Astrocyte of the hippocampus (primary cell): ENCODE data around the gene FOXR1.
"Not testable (repeated sequence)": the region's sequence is repeated elsewhere in the genome, so short reads cannot be mapped to it uniquely, and the experiment has no call there.

Experiments used
- DNase-seq: peaks from one replicate; pipeline ENCODE4 v3.0.0; 2011; ENCODE audit warnings: low read depth, low spot score

FOXR1 gene

DNA sequence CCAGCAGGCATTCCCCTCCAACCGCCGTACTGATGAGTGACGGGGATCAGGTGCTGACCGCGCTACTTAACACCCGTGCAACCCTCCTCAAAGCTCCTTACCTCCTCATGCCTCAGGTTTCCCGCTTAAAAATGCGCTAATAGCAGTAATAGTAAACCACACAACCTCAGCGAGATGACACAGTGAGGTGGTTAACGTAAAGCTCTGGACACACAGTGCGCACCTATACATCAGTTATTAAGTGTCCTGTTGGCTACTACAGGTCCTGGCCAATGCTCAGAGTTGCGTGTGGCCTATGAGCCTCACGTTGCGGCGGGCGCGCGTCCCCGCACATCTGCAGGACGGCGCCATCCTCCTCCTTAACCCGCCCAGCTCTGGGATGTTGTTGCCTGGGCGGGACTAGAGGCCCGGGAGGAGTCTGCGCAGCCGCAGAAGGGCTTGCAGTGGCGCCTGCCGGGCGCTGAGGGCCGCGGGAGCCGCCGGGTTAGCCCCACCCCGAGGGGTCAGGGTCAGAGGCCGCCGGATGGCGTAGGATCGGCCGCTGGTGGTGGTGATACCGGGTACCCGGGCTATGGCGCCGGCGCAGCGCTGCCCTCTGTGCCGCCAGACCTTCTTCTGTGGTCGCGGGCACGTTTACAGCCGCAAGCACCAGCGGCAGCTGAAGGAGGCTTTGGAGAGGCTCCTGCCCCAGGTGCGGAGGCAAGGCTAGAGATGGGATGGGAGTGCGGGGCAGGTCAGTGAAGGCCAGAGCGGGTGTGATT is 26.2 kb downstream of the FOXR1 start, which contains the start of gene CENATAC:
Gene CENATAC, plus strand, starts transcription at position 512 of the 761 bp plus-strand sequence. Its CDS starts 60 bp downstream, at position 572.
- peak; percentile 94 for DNase-seq

DNA sequence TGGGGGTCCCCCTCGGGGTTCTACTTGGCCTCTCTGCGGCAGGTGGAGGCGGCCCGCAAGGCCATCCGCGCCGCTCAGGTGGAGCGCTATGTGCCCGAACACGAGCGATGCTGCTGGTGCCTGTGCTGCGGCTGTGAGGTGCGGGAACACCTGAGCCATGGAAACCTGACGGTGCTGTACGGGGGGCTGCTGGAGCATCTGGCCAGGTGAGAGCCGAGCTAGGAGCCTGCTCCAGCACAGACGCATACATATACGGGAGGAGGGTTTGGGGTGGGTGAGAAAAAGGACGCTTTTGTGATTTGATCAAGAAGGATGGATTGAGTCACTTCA is 26.8 kb downstream of the FOXR1 start:
- DNase-seq, result peak; percentile 51

GRCh38 chr11:118998822-118999221 is 27.3 kb downstream of the FOXR1 start:
- peak; percentile 94 for DNase-seq

GRCh38 chr11:119000906-119001305 is 29.3 kb downstream of the FOXR1 start:
- no peak for DNase-seq

DNA sequence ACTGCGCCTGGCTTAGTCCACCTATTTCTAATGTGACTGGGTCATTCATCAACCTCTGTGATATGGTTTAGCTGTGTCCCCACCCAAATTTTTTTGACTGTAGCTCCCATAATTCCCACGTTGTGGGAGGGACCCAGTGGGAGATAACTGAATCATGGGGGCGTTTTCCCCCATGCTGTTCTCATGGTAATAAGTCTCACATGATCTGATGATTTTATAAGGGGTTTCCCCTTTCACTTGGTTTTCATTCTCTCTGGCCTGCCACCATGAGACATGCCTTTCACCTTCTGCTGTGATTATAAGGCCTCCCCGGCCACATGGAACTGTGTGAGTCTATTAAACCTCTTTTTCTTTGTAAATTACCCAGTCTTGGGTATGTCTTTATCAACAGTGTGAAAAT is 35.1 kb downstream of the FOXR1 start:
- DNase-seq, result no peak

GRCh38 chr11:119011476-119012053 is 40.0 kb downstream of the FOXR1 start:
- no peak for DNase-seq

DNA sequence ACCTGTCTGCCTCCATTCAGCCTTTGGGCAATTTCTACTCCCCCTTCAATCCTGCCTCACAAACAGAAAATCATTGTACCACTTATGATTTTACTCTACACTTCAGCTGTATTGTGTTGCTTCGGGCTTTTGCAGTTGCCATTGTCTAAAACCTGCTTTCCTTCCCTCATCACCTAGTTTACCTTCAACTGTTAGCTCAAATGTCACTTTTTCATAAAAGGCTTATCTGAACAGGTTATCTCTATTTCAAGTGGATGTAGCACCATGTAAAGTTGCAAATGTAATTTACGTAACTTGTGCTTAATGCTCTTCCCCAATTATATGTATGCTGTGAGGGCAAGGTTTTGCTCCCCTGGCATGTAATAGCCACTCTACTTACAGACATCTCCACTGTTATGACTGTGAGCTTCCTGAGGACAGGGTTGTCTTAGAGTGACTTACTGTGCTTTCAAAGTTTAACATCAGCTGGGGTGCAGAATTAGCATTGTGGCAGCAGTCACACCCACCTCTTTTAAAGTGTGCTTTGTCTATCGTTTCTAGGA is 41.1 kb downstream of the FOXR1 start:
- DNase-seq, result no peak

- DNase-seq, result no peak
Measured at GRCh38 chr11:119014209-119014924, 42.8 kb downstream of the FOXR1 start.

- no peak for DNase-seq
Measured at GRCh38 chr11:119015054-119015611, 43.6 kb downstream of the FOXR1 start.

- no peak for DNase-seq
Measured at GRCh38 chr11:119016216-119017009, 44.9 kb downstream of the FOXR1 start.

GRCh38 chr11:119017377-119017776 is 45.8 kb downstream of the FOXR1 start:
- not testable (repeated sequence) for DNase-seq

DNA sequence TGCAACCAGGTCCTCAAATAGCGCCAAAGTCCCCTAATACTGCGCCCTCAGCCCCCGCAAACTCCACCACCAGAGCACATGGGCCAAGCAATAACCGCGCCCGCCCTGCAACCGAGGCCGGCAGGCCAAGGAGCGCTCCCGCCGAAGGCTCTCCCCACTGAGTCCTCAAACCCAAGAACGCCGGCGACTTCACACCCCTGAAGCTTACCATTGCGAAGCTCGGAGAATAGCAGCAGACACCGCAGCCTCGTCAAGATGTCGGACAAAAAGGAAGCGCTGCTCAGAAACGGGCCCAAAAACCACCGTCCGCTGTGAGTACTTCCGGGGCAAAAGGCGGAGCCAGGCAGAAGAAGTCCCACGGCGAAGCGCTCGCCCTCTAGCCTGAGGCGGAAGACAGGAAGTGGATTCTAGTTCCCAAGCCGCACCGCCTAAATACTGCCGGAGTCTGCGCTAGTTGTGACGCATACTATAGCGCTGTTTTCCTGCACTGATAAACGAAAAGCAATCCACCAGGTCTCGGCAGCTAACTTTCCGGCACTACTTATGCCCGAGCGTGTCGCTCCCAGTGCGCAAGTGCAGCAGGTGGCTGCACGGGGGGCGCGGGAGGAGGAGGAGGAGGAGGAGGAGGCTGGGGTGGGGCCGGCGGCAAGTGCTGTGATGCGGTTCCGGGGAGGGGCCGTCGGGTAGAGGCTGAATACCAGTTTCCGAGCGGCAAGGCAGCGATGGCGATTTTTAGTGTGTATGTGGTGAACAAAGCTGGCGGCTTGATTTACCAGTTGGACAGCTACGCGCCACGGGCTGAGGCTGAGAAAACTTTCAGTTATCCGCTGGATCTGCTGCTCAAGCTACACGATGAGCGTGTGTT is 46.7 kb downstream of the FOXR1 start, which contains the start of the genes RPS25 and TRAPPC4:
Gene RPS25, minus strand, starts transcription at position 270 of the 865 bp plus-strand sequence. Its CDS starts 59 bp downstream, at position 211.
Gene TRAPPC4, plus strand, starts transcription at position 693 of the 865 bp plus-strand sequence. Its CDS starts 30 bp downstream, at position 723.
- DNase-seq, result peak; percentile 97

DNA sequence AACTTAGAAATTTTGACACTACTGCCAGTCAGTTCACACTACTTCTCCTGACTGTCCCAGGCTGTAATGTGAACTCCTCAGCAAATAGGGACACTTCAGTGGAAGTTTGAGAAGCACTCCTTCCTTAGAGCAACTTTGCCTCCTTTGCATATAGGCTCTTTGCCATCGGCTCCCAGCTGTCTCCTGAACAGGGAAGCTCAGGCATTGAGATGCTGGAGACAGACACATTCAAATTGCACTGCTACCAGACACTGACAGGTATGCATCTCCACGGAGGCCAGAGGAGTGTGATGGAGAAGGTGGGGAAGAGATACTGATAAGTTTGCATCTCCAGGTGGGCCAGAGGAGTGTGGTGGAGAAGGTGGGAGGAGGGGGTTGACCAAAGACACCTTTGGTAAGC is 48.4 kb downstream of the FOXR1 start:
- no peak for DNase-seq

DNA sequence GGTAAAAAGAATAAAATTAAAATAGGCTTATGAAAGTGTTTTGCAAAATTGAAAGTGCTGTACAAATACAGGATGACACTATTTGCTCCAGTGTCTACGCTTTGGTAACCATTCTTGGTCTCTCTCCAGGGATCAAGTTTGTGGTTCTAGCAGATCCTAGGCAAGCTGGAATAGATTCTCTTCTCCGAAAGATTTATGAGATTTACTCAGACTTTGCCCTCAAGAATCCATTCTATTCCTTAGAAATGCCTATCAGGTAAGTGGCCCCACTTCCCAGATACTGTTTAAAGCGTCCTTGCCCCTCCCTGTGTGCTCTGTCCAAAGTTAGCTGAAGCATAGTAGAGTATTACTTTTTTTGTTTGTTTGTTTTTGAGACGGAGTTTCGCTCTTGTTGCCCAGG is 50.1 kb downstream of the FOXR1 start:
- no peak for DNase-seq

GRCh38 chr11:119023741-119024140 is 52.2 kb downstream of the FOXR1 start:
- no peak for DNase-seq

DNA sequence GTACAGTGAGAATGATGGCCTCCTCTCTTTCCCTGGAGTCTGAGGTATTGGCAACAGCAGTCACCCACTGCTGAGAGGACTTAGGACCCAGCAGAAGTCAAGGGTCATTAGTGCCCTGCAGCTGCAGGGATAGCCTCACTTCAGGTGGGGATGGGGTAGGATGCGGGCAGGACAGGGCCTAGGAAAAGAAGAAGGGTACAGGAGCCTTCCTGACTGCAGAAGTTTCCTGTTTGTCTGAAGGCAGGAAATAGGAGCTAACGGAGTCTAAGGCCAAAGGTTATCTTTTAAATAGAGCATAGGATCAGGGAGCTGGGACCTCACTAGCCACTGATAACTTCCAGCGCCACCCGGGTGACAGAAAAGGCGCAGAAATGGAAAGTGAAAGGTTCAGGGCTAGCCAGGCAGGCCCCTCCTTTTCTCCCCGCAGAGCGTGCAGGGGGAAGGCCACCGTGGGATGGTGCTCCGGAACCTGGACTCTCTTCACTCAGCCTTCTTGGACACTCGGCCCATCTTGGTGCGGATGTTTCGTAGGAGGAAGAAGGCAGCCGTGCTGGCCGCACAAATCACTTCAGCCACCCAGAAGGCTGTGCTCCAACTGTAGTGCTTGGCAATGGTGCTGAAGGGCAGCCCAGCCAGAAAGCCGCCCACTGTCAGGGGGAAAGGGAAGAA is 53.0 kb downstream of the FOXR1 start:
- DNase-seq, result no peak

DNA sequence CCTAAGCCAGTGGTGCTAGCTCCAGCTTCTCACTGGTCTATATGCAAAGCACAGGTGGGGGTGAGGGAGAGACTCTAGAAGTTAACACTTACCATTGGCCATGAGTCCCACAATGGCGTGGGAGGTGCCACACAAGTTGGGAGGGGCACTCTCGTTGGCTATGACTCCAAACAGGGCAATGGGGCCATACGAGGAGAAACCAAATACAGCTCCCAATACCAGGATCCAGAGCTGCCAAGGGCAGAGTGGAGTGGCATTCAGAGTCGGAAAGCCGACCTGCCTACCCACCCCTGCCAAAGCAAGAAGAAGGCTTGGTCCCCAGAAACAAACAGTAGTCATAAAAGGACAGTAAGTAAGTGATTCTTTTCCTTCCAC is 53.5 kb downstream of the FOXR1 start:
- DNase-seq, result no peak

DNA sequence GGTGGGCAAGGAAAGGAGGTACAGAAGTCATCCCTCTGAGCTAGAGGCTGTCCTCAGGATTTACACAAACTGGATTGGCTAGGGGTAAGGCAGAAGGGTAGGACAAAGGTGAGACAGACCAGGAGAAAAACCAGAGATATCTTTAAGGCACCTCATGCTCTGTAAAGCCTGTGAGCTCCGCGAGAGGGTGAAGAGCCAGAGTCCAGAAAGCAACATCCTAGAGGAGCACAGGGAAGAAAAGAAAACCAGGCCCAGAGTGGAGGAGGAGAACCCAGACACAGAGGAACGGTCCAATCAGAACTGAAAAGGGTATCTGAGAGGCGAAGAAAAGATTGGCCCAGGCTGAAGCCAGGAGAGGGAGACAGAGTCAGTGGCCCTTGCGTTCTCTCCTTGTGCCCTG is 54.0 kb downstream of the FOXR1 start:
- no peak for DNase-seq

DNA sequence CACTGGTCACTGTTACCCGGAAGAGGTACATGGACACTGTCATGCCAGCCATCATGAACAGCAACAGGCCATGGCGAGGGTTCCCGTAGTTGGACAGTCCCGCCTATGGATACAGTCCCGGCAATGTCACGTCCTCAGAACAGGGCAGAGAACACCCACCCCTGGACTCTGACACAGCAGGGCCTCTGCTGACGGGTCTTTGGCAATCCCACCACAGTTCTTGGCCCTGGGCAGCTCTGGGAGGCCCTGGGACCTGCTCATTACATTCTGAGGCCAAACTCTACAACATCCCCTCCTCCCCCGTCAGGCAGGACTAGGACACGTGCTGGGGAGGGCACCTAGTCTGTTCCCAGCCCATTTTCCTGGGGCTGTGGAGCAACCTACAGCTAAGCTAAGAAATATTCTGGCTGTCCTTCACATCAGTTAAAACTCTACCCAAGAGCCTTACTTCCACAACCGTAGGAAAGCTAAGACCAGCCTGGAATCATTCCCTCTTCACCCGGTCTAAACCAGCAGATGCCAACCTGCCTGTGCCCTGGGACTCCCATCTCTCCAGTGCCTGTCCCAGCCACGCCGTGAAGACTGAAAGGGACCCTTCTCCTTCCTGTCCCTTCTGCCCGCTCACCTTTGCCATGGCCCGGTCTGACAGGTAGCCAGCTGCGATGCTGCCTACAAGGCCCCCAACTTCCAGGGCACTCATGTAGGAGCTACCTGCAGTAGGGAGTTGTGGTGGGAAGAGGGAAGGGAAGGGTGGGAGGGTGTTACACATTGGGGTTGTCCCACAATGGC is 54.6 kb downstream of the FOXR1 start:
- DNase-seq, result no peak
